Endodermal cell (in vitro differentiated cells): ENCODE data around the gene MIB2. TPM values are rescaled to one million over a fixed set of nuclear protein-coding genes. Genes with fewer than 3 reads are reported as not detected.

Experiments used
- DNase-seq: peaks from one replicate; pipeline ENCODE4 v3.0.0-alpha.2; 2017
- H3K27ac ChIP-seq: 2 replicates; pipeline ENCODE4 v1.5.1; 2013; ENCODE audit warnings: mild to moderate bottlenecking, low read depth, low read length, moderate library complexity
- H3K27me3 ChIP-seq: 2 replicates; pipeline ENCODE4 v1.6.1; 2013; ENCODE audit warnings: mild to moderate bottlenecking, low read length, moderate library complexity; ENCODE audit not compliant: insufficient read depth, control insufficient read depth, poor library complexity, severe bottlenecking
- H3K36me3 ChIP-seq: 2 replicates; pipeline ENCODE4 v1.7.0; 2013; ENCODE audit warnings: mild to moderate bottlenecking, low read length, moderate library complexity; ENCODE audit not compliant: control insufficient read depth, insufficient read depth
- H3K4me1 ChIP-seq: one replicate; pipeline ENCODE4 v1.7.0; 2013; ENCODE audit warnings: low read length; ENCODE audit not compliant: control insufficient read depth, insufficient read depth
- H3K4me3 ChIP-seq: 2 replicates; pipeline ENCODE4 v1.5.1; 2013; ENCODE audit warnings: mild to moderate bottlenecking, low read length, moderate library complexity
- H3K9ac ChIP-seq: 2 replicates; pipeline ENCODE4 v1.6.1; 2013; ENCODE audit warnings: mild to moderate bottlenecking, low read length, moderate library complexity; ENCODE audit not compliant: poor library complexity, severe bottlenecking; ENCODE audit errors: extremely low read depth
- H3K9me3 ChIP-seq: 2 replicates; pipeline ENCODE4 v1.6.1; 2013; ENCODE audit warnings: mild to moderate bottlenecking, low read length, moderate library complexity; ENCODE audit not compliant: control insufficient read depth
- H3K27ac Mint-ChIP-seq: 2 replicates; pipeline ENCODE4 v1.8.0; 2020; ENCODE audit warnings: mixed read lengths
- H3K27me3 Mint-ChIP-seq: 2 replicates; pipeline ENCODE4 v1.8.0; 2021; ENCODE audit warnings: mild to moderate bottlenecking, mixed read lengths; ENCODE audit not compliant: insufficient read depth
- H3K36me3 Mint-ChIP-seq: 2 replicates; pipeline ENCODE4 v1.8.0; 2020; ENCODE audit warnings: low read depth, mixed read lengths
- H3K4me1 Mint-ChIP-seq: 2 replicates; pipeline ENCODE4 v1.8.0; 2020; ENCODE audit warnings: mixed read lengths
- H3K4me3 Mint-ChIP-seq: 2 replicates; pipeline ENCODE4 v1.8.0; 2020; ENCODE audit warnings: mild to moderate bottlenecking, moderate library complexity, mixed read lengths
- H3K9me3 Mint-ChIP-seq: 2 replicates; pipeline ENCODE4 v1.8.0; 2020; ENCODE audit warnings: mild to moderate bottlenecking, mixed read lengths
- CTCF ChIP-seq: fragments of 200-600 bp; sonication (generic); conservative IDR thresholded peaks from 2 replicates; pipeline ENCODE4 v1.5.0; 2021; ENCODE audit warnings: antibody characterized with exemption, mild to moderate bottlenecking
- WGBS, 2 experiments: methylation state at CpG; one replicate each; pipeline versions ENCODE4 v1.1.5 to v1.1.7; 2013; ENCODE audit warnings: missing lambda C conversion rate in 2 of 2, mixed read lengths in 1 of 2; ENCODE audit not compliant: insufficient coverage in 1 of 2, insufficient read length in 1 of 2; 5-methylcytosine and 5-hydroxymethylcytosine counted together
- total RNA-seq, 2 donors: library from RNA; stranded (reverse); fragmentation: NEBNext Ultra II Directional in 1 of 2; extraction: Animal tissue kit (Norgen Biotek cat#: 25700) in 1 of 2; gene quantifications; 2 replicates in 1 of 2; 3 replicates in 1 of 2; pipeline ENCODE4 v1.2.1, GENCODE V29; 2021

The MIB2 gene
- total RNA-seq, 2 donors from 2014 or later, result 77.4 to 97.9 TPM

GRCh38 chr1:1601564-1602303 is 13.6 kb upstream of the MIB2 start:
- DNase-seq, result no peak
- no peaks in the 10 kb centered on the region for H3K9me3 ChIP-seq
- TF ChIP-seq CTCF, result no peak
- H3K9ac ChIP-seq, result no peak overlapping the region
- H3K36me3 ChIP-seq, result no peaks in the 10 kb centered on the region
- peaks cover 44% of the 10 kb centered on the region for H3K27me3 ChIP-seq
- peaks cover 50% of the 10 kb centered on the region for H3K27me3 Mint-ChIP-seq
- no peaks in the 10 kb centered on the region for H3K36me3 Mint-ChIP-seq
- no peak overlapping the region for H3K27ac Mint-ChIP-seq
- WGBS, 2 experiments, result 91% methylated on average over 6 to 15 of the region's 15 CpGs
- H3K27ac ChIP-seq, result no peak overlapping the region
- H3K4me1 ChIP-seq, result peaks cover 3% of the 10 kb centered on the region
- no peak overlapping the region for H3K4me3 ChIP-seq
- no peak overlapping the region for H3K4me3 Mint-ChIP-seq
- H3K9me3 Mint-ChIP-seq, result no peaks in the 10 kb centered on the region
- H3K4me1 Mint-ChIP-seq, result peaks cover 1% of the 10 kb centered on the region

- Histone ChIP-seq H3K27ac (no peak overlapping the region), H3K36me3 (no peaks in the 10 kb centered on the region), H3K9me3 (no peaks in the 10 kb centered on the region), H3K4me3 (no peak overlapping the region), H3K9ac (no peak overlapping the region), H3K4me1 (no peaks in the 10 kb centered on the region), H3K27me3 (peaks cover 42% of the 10 kb centered on the region)
- peaks cover 1% of the 10 kb centered on the region for H3K4me1 Mint-ChIP-seq
- no peaks in the 10 kb centered on the region for H3K36me3 Mint-ChIP-seq
- peaks cover 50% of the 10 kb centered on the region for H3K27me3 Mint-ChIP-seq
- TF ChIP-seq CTCF, result no peak
- no peak overlapping the region for H3K27ac Mint-ChIP-seq
- H3K4me3 Mint-ChIP-seq, result no peak overlapping the region
- DNase-seq, result no peak
- 74 to 82% methylated on average over 9 to 18 of the region's 18 CpGs for WGBS, 2 experiments
- H3K9me3 Mint-ChIP-seq, result no peaks in the 10 kb centered on the region
Measured at GRCh38 chr1:1602304-1602967, 12.9 kb upstream of the MIB2 start.

GRCh38 chr1:1602968-1603506 is 12.3 kb upstream of the MIB2 start:
- DNase-seq, result no peak
- Mint-ChIP-seq H3K27me3 (peaks cover 44% of the 10 kb centered on the region), H3K4me3 (no peak overlapping the region), H3K36me3 (no peaks in the 10 kb centered on the region), H3K9me3 (no peaks in the 10 kb centered on the region), H3K4me1 (peaks cover 1% of the 10 kb centered on the region), H3K27ac (no peak overlapping the region)
- Histone ChIP-seq H3K27me3 (peaks cover 39% of the 10 kb centered on the region), H3K36me3 (no peaks in the 10 kb centered on the region), H3K27ac (no peak overlapping the region), H3K9ac (no peak overlapping the region), H3K4me3 (no peak overlapping the region), H3K4me1 (no peaks in the 10 kb centered on the region), H3K9me3 (no peaks in the 10 kb centered on the region)
- TF ChIP-seq CTCF, result no peak
- WGBS, 2 experiments, result 71 to 79% methylated on average over 10 to 13 of the region's 13 CpGs
